ENCODE results near the gene MAPK12.

The MAPK12 gene

GRCh38 chr22:50269573-50269969 lies 8.1 kb upstream of the MAPK12 start:
- Histone ChIP-seq H3K9me3 (peaks cover 9% of the 10 kb centered on the region; the same call in 1 of the 2 replicates), H3K4me3 (peak overlapping the region; percentile 72), H3K4me1 (peaks cover 67% of the 10 kb centered on the region), H3K27me3 (no peaks in the 10 kb centered on the region), H3K4me2 (peak overlapping the region; percentile 99), H3K9ac (peak overlapping the region; percentile 76), H3K27ac (peak overlapping the region; percentile 71), H4K20me1 (peaks cover 32% of the 10 kb centered on the region), H3K36me3 (peaks cover 24% of the 10 kb centered on the region)
- no peak for TF ChIP-seq Cebpa-rat (IDR thresholded peaks at IDR 0.05)

GRCh38 chr22:50268655-50269113 lies 7.2 kb upstream of the MAPK12 start:
- peak overlapping the region; percentile 99 for H3K4me2 ChIP-seq

DNA sequence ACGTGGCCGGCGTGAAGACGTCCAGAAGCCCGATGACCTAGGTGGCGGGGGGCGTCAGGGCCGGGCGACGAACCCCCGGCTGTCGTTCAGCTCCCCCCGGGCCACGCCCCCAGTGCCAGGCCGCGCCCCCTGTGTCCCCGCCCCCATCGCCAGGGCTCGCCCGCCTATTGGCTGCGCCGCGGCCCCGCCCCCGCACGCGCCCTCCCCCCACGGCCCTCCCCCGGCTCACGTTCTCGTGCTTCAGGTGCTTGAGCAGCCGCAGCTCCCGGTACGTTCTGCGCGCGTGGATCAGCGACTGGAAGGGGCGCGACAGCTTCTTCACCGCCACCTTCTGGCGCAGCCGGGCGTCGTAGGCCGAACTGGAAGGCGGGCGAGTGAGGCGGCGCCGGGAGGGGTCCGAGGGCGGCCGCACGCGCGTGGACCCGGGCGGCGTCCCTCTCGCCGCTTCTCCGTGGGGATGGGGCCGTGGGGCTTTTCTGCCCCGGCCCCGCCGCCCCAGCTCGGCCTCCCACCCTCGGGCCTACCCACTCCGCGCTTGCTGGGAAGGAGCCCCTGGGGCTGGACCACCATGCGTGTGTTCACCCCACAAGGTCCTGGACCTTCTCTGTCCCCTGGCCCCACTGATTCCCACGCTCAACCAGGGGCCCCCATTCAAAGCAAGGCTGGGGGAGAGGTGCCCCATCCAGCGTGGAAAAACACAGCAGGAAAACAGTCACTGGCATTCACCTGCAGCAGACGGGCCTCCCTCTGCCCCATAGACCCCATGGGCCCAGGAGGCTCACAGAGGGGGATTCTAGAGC lies 6.3 kb upstream of the MAPK12 start:
- Histone ChIP-seq H3K36me3 (peaks cover 24% of the 10 kb centered on the region), H3K9me3 (peaks cover 9% of the 10 kb centered on the region; the same call in 1 of the 2 replicates), H3K9ac (0 out of 2 replicates have a peak overlapping the region, but pooled peaks have one; percentile 19), H3K4me3 (no peak overlapping the region), H3K4me1 (peaks cover 69% of the 10 kb centered on the region), H3K4me2 (peak overlapping the region; percentile 99), H3K27ac (no peak overlapping the region), H3K27me3 (no peaks in the 10 kb centered on the region), H4K20me1 (peaks cover 24% of the 10 kb centered on the region; the same call in 1 of the 2 replicates)
- no peak for TF ChIP-seq Cebpa-rat (IDR thresholded peaks at IDR 0.05)

More at GRCh38 chr22:50268655-50269113, 7.2 kb upstream of the MAPK12 start:
- Histone ChIP-seq H3K4me3 (peak overlapping the region; percentile 72; the same call in 1 of the 2 replicates), H3K4me1 (peaks cover 66% of the 10 kb centered on the region), H3K27me3 (no peaks in the 10 kb centered on the region), H3K27ac (no peak overlapping the region), H3K9me3 (peaks cover 9% of the 10 kb centered on the region; the same call in 1 of the 2 replicates), H3K9ac (no peak overlapping the region), H4K20me1 (peaks cover 26% of the 10 kb centered on the region; the same call in 1 of the 2 replicates), H3K36me3 (peaks cover 24% of the 10 kb centered on the region)
- TF ChIP-seq Cebpa-rat (IDR thresholded peaks at IDR 0.05): no peak

- H3K27me3 ChIP-seq: no peaks in the 10 kb centered on the region
- H3K4me2 ChIP-seq: no peak overlapping the region
Observed at GRCh38 chr22:50266994-50267393, 5.5 kb upstream of the MAPK12 start.

DNA sequence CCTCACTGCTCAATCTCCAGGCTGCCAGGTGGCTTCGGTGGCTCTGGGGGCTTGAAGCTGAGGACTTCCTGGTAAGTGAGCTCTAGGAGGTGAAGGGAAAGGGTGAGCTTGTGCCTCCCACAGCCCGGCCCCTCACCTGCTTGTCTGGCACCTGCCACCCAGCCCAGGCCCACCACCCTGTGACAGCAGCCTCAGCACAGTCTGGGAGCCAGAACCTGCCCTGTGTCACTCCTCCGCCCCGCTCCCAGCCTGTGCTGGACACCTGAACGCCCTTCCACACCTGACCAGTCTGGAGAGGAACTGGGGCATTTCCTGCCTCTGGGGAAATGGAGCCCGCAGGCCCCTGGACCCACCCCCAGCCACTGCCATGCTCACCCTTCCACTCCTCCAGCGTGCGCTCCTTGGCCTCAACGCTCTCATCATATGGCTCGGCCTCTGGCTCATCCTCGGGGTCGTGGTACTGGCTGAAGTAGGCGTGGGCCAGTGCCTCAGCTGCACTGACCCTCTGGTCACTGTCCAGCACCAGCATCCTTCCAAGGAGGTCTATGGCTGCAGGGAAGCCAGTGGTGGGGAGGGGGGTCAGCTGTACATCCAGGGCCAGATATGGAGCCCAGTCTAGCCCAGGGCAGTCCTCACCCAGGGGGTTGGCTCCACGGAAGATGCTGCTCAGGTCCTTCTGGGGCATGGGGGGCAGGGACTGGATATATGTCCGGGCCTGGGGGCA lies 3.6 kb upstream of the MAPK12 start:
- no peaks in the 10 kb centered on the region for H3K27me3 ChIP-seq
- TF ChIP-seq Cebpa-rat (IDR thresholded peaks at IDR 0.05): no peak
- H3K9ac ChIP-seq: 0 out of 2 replicates have a peak overlapping the region, but pooled peaks have one; percentile 10
- peaks cover 9% of the 10 kb centered on the region; the same call in 1 of the 2 replicates for H3K9me3 ChIP-seq
- peaks cover 24% of the 10 kb centered on the region for H3K36me3 ChIP-seq
- H3K27ac ChIP-seq: no peak overlapping the region
- H4K20me1 ChIP-seq: peaks cover 18% of the 10 kb centered on the region; the same call in 1 of the 2 replicates
- peak overlapping the region; percentile 17; the same call in 1 of the 2 replicates for H3K4me2 ChIP-seq
- no peak overlapping the region for H3K4me3 ChIP-seq
- peaks cover 60% of the 10 kb centered on the region for H3K4me1 ChIP-seq

More at GRCh38 chr22:50266994-50267393, 5.5 kb upstream of the MAPK12 start:
- Histone ChIP-seq H3K27ac (no peak overlapping the region), H3K9me3 (peaks cover 9% of the 10 kb centered on the region; the same call in 1 of the 2 replicates), H3K36me3 (peaks cover 24% of the 10 kb centered on the region), H3K4me3 (no peak overlapping the region), H3K9ac (no peak overlapping the region), H4K20me1 (peaks cover 20% of the 10 kb centered on the region; the same call in 1 of the 2 replicates), H3K4me1 (peaks cover 69% of the 10 kb centered on the region)
- no peak for TF ChIP-seq Cebpa-rat (IDR thresholded peaks at IDR 0.05)

GRCh38 chr22:50264104-50264745 lies 2.7 kb upstream of the MAPK12 start:
- Histone ChIP-seq H3K4me1 (peaks cover 59% of the 10 kb centered on the region), H3K27ac (no peak overlapping the region), H3K27me3 (no peaks in the 10 kb centered on the region), H3K36me3 (peaks cover 26% of the 10 kb centered on the region), H3K4me3 (no peak overlapping the region), H3K4me2 (no peak overlapping the region), H3K9ac (no peak overlapping the region), H4K20me1 (peaks cover 19% of the 10 kb centered on the region), H3K9me3 (peaks cover 9% of the 10 kb centered on the region; the same call in 1 of the 2 replicates)
- TF ChIP-seq Cebpa-rat (IDR thresholded peaks at IDR 0.05): no peak

GRCh38 chr22:50262973-50263617 lies 1.6 kb upstream of the MAPK12 start:
- no peak for TF ChIP-seq Cebpa-rat (IDR thresholded peaks at IDR 0.05)
- peaks cover 56% of the 10 kb centered on the region for H3K4me1 ChIP-seq
- H3K4me3 ChIP-seq: peak overlapping the region; percentile 81; the same call in 1 of the 2 replicates
- H3K27me3 ChIP-seq: no peaks in the 10 kb centered on the region
- peaks cover 9% of the 10 kb centered on the region; the same call in 1 of the 2 replicates for H3K9me3 ChIP-seq
- H3K9ac ChIP-seq: peak overlapping the region; percentile 84; the same call in 1 of the 2 replicates
- peaks cover 37% of the 10 kb centered on the region for H3K36me3 ChIP-seq
- peak overlapping the region; percentile 97 for H3K4me2 ChIP-seq
- H3K27ac ChIP-seq: peak overlapping the region; percentile 89
- H4K20me1 ChIP-seq: peaks cover 24% of the 10 kb centered on the region

GRCh38 chr22:50262460-50262911 lies 1.0 kb upstream of the MAPK12 start:
- Histone ChIP-seq H3K9me3 (peaks cover 9% of the 10 kb centered on the region; the same call in 1 of the 2 replicates), H3K36me3 (peaks cover 42% of the 10 kb centered on the region), H3K9ac (peak overlapping the region; percentile 84), H3K4me1 (peaks cover 54% of the 10 kb centered on the region), H4K20me1 (peaks cover 30% of the 10 kb centered on the region), H3K4me3 (peak overlapping the region; percentile 81), H3K4me2 (peak overlapping the region; percentile 97), H3K27ac (peak overlapping the region; percentile 89), H3K27me3 (no peaks in the 10 kb centered on the region)
- no peak for TF ChIP-seq Cebpa-rat (IDR thresholded peaks at IDR 0.05)

Data from BLaER1 (cell line).